ENCODE measurements around the gene TRAF2. TPM values are rescaled to one million over a fixed set of nuclear protein-coding genes. Genes with fewer than 3 reads are reported as not detected.
"Not testable (repeated sequence)": the region's sequence is repeated elsewhere in the genome, so short reads cannot be mapped to it uniquely, and the experiment has no call there.

TRAF2 gene
- total RNA-seq, 1 donor from 2014 or later = 49.0 TPM

DNA sequence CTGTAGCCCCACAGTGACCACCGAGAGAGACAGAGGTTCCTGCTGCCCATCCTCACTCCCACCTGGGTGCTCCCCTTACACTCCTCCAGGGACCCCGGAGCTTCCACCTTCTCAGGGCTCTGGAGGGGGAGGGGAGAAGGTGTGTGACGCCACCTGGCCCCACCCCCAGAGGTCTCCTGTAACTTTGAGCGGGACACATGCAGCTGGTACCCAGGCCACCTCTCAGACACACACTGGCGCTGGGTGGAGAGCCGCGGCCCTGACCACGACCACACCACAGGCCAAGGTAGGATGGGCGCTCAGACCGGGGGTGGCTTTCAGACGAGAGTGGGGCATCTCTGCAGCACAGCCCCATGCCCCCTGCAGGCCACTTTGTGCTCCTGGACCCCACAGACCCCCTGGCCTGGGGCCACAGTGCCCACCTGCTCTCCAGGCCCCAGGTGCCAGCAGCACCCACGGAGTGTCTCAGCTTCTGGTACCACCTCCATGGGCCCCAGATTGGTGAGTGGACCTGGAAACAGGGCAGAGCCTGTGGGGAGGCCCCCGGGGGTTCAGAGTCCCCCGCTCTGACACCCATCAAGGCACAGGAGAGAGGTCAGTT lies 29.7 kb upstream of the TRAF2 start:
- intact Hi-C loops (cut with micrococcal nuclease) = no loop called here

- intact Hi-C loops (cut with micrococcal nuclease) = no loop called here
These were observed 29.1 kb upstream of the TRAF2 start for GRCh38 chr9:136857166-136857565.

DNA sequence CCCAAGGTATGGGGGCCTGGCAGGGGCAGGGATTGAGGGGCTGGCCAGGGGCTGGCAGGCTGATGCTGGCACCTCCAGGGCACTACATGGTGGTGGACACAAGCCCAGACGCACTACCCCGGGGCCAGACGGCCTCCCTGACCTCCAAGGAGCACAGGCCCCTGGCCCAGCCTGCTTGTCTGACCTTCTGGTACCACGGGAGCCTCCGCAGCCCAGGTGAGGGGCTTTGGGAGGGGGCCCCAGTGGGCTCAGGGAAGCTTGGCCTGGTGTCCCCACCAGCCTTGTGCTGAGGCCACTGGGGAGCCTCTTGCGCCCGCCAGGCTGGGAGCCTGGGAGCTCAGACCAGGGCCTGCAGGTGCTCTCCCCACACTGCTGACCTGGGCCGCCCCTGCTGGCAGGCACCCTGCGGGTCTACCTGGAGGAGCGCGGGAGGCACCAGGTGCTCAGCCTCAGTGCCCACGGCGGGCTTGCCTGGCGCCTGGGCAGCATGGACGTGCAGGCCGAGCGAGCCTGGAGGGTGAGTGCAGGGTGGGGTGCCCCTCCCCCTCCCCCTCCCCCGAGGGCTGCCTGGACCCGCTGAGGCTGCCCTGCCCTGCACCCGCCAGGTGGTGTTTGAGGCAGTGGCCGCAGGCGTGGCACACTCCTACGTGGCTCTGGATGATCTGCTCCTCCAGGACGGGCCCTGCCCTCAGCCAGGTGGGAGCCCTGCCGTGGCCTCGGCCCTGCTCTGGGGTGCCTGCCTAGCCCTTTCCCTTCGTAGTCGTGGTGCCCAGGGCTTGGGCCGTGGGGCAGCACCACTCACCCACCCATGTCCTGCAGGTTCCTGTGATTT lies 28.5 kb upstream of the TRAF2 start:
- intact Hi-C loops (cut with micrococcal nuclease) = no loop called here

GRCh38 chr9:136858452-136858843 lies 27.9 kb upstream of the TRAF2 start:
- intact Hi-C loops (cut with micrococcal nuclease) = no loop called here

DNA sequence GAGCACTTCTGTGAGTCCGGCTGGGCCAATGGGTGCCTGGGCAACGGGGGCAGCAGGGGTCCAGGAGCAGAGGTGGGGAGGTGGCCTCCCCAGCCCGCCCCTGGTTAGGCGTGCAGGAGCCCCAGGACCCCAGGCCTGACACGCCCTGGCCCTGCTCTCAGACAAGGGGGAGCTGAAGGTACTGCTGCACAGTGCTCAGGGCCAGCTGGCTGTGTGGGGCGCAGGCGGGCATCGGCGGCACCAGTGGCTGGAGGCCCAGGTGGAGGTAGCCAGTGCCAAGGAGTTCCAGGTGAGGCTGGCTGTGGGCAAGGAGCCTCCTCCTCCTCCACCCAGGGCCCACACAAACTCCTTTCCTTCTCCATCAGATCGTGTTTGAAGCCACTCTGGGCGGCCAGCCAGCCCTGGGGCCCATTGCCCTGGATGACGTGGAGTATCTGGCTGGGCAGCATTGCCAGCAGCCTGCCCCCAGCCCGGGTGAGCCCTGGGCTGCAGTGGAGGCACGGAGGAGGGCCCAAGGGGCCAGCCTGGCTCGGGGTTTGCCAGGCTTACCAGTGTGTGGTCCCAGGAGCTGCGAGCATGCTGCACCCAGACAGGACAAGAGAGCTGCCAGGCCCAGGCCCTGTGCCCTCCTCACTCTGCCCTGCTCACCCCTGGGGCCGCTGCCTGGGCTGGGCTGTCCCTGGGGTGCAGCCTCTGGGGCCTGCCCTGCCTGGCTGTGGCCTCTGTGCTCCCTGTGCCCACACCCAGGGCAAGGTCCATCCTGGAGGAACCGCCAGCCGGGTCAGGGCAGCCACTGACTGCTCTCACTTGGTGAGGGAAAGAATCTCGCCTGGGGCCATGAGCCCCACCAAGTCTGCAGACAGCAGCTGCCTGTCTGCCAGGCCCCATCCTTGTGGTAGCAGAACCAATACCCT lies 27.2 kb upstream of the TRAF2 start:
- intact Hi-C loops (cut with micrococcal nuclease) = no loop called here

GRCh38 chr9:136860529-136860928 lies 25.8 kb upstream of the TRAF2 start:
- intact Hi-C loops (cut with micrococcal nuclease) = no loop called here

- intact Hi-C loops (cut with micrococcal nuclease) = no loop called here
These were observed 25.1 kb upstream of the TRAF2 start for GRCh38 chr9:136860933-136861873.

DNA sequence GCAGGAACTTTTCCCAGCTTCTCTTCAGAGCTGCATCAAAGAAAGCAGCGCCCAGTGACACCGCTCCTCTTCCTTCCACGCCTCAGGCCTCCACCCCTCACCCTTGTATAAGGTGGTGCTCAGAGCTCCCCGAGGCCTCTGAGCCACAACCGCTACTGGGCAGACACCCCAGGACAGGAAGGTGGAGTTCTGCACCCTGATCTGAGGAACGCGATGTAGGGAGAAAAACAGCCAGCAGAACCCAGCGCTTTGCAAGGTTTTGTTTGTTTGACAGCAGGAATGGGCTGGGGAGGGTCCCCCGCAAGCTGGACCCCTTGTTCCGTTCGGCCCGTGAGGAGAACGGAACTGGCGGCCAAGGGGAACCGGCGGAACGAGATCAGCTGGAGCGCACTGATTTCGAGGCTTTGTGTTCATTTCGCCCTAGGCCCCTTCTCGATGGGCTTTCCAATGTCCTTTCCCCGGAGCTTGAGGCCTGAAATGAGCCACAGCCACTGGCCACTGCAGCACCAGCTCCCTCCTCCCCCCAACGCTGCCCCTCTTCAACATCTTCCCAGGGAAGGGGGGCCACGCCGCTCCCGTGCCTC lies 24.4 kb upstream of the TRAF2 start:
- intact Hi-C loops (cut with micrococcal nuclease) = no loop called here

GRCh38 chr9:136862849-136863622 lies 23.3 kb upstream of the TRAF2 start:
- intact Hi-C loops (cut with micrococcal nuclease) = no loop called here

- intact Hi-C loops (cut with micrococcal nuclease) = no loop called here
These were observed 22.6 kb upstream of the TRAF2 start for GRCh38 chr9:136863623-136864273.

DNA sequence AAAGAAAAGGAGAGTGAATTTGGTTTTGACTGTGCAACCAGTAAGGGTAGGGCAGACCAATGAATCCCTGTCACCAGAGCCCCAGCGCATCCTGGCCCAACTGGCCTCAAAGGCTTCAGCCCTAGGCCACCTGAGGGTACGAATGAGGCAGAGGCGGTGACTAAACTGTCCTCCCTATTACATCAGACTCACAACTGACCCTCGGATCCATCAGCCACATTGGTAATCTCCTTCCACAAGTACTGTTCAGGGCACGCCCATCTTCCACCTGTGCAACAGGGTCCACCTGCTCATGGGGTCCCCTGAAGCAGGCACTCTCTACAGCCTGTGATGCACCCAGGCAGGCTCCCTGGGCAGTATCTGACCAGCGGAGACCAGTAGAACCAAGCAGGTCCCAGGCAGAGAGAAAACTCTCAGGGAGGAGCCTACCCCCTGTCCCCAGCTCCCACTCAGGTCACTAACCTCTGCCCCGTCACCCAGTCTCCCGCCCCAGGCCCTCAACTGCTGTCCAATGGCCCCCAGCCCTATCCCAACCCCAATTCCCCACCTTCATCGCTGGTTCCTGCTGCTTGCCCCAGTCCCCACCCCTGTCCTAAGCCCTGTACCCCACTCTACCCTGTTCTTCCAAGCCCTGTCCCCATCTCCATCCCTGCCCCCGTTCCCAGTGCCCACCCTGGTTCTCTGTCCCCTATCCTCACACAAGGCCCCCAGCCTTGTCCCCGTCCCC lies 21.1 kb upstream of the TRAF2 start:
- intact Hi-C loops (cut with micrococcal nuclease) = no loop called here

GRCh38 chr9:136865768-136866103 lies 20.6 kb upstream of the TRAF2 start:
- intact Hi-C loops (cut with micrococcal nuclease) = loop anchor here (1.0 kb wide), 3 partner anchors 16 to 37 kb away; partner anchors contain the start of genes PHPT1 and TRAF2

- intact Hi-C loops (cut with micrococcal nuclease) = loop anchor here (1.0 kb wide), 3 partner anchors 18 to 35 kb away; partner anchors contain the start of genes PHPT1 and TRAF2
These were observed 19.4 kb upstream of the TRAF2 start for GRCh38 chr9:136866898-136867421.

DNA sequence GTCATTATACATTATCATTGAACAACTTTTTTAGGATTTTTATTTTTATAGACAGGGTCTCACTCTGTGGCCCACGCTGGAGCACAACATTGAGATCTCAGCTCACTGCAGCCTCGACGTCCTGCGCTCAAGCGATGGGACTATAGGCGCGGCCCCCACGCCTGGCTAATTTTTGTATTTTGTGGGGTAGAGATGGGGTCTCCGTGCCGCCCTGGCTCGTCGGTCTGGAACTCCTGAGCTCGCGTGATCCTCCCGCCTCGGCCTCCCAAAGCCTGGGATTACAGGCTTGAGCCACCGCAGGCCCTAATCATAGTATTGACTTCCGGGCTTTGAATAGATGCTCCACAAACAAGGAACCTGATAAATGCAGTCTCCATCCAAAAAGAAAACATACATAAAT lies 18.8 kb upstream of the TRAF2 start:
- intact Hi-C loops (cut with micrococcal nuclease) = no loop called here

- intact Hi-C loops (cut with micrococcal nuclease) = no loop called here
These were observed 18.4 kb upstream of the TRAF2 start for GRCh38 chr9:136867917-136868316.

DNA sequence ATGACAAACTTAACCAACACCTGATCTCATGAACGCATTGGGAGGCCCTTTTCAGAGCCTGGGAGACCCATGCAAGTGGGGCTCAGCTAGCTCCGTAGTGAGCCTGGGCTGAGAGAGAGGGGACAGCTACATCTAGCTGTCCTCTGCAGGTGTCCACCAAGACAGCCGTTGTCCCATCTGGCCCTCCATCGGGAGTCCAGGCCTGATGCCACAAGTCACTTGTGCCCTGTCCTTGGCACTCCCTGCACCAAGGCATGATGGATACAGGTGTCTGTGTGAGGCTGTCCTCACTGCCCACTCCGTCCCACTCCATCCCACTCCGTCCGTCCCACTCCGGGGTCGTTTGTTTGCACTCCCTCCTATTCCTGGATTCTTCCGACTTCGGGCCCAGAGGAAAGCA lies 17.7 kb upstream of the TRAF2 start:
- intact Hi-C loops (cut with micrococcal nuclease) = no loop called here

GRCh38 chr9:136869611-136870010 lies 16.7 kb upstream of the TRAF2 start:
- intact Hi-C loops (cut with micrococcal nuclease) = not testable (repeated sequence)

- intact Hi-C loops (cut with micrococcal nuclease) = no loop called here
These were observed 11.2 kb upstream of the TRAF2 start for GRCh38 chr9:136875155-136875554.

Data from T-helper 2 cell treated with Interferon-gamma antibody and Interleukin-4, amounts not matched to agents 100 ng/mL and 5 ng/mL, for 36 hours (primary cell).